Testis (tissue), 3 donors: ENCODE data around the gene FCHSD2. TPM values are rescaled to one million over a fixed set of nuclear protein-coding genes. Genes with fewer than 3 reads are reported as not detected.

Experiments used
- DNase-seq: peaks from one replicate; pipeline ENCODE4 v3.0.0-alpha.2; 2019
- H3K27ac ChIP-seq, 2 donors: fragments of 200-600 bp; sonication (generic); one replicate each; pipeline ENCODE4 v1.5.1; 2019
- H3K27me3 ChIP-seq: fragments of 200-600 bp; sonication (generic); one replicate; pipeline ENCODE4 v1.5.1; 2019
- H3K36me3 ChIP-seq: fragments of 200-600 bp; sonication (generic); one replicate; pipeline ENCODE4 v1.5.1; 2017; ENCODE audit warnings: low read depth; ENCODE audit errors: missing control alignments
- H3K4me1 ChIP-seq: fragments of 200-600 bp; sonication (generic); one replicate; pipeline ENCODE4 v1.5.1; 2019
- H3K4me3 ChIP-seq, 2 donors: fragments of 200-600 bp; sonication (generic); one replicate each; pipeline ENCODE4 v1.5.1; 2017 to 2019
- H3K9me3 ChIP-seq: fragments of 200-600 bp; sonication (generic); one replicate; pipeline ENCODE4 v1.5.1; 2017
- POLR2A ChIP-seq: fragments of 450-650 bp; IDR thresholded peaks from one replicate; pipeline ENCODE4 v1.6.1; 2017; ENCODE audit warnings: antibody characterized with exemption, mild to moderate bottlenecking, moderate library complexity
- WGBS, 2 donors: methylation state at CpG; one replicate each; pipeline ENCODE4 v1.1.5; 2018; 5-methylcytosine and 5-hydroxymethylcytosine counted together
- intact Hi-C: fragments of 100-400 bp; cut with DNase I; formaldehyde crosslinking; loops from one replicate; pipeline ENCODE4 v1.15.1; 2023; ENCODE audit warnings: low total_unique reads
- polyA plus RNA-seq: library from polyadenylated mRNA; stranded (reverse); fragments of 350-450 nt; fragmentation: Illumina TruSeq; extraction: RNeasy Lipid Tissue Mini Kit (QIAGEN cat#74804); gene quantifications from one replicate; pipeline ENCODE4 v1.2.3, GENCODE V29; 2014; ENCODE audit warnings: low read depth, low replicate concordance; ENCODE audit not compliant: insufficient read depth
- total RNA-seq, 2 donors: library from RNA; depleted of rRNA; stranded (reverse); fragments of >200 nt; gene quantifications; one replicate each; pipeline ENCODE4 v1.2.3, GENCODE V29; 2016
- TF ChIP-seq, protein P1 (sequence below), 3 experiments: fragments of 450-650 bp in 2 of 3; fragments of 200-600 bp in 1 of 3; sonication (generic) in 1 of 3; IDR thresholded peaks; one replicate each; pipeline ENCODE4 v1.5.1; 2016 to 2019; ENCODE audit warnings: antibody characterized with exemption in 3 of 3, mild to moderate bottlenecking in 2 of 3, moderate library complexity in 1 of 3

Gene FCHSD2
- total and polyA plus RNA-seq, 3 donors from 2014 or later = 44.0 to 69.6 (median 65.9) TPM

DNA sequence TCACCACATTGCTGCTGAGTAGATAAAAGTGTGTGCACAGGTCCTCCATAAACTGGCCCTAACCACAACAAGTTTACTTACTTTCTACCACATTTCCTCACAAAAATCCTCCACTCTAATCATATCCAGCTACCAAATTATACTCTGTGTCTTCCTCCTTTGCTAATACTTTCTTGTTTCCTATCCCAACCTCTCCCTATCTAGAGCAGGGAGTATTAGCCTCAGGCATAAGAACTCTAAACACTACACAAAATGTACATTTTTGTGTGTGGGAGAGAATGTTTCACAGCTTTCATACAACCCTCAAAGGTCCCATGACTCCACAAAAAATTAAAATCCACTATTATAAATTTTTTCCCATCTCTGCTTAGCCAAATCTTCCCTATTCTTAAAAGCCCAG lies 255.5 kb downstream of the FCHSD2 start:
- no peak for TF ChIP-seq POLR2A
- TF ChIP-seq, protein P1, sequence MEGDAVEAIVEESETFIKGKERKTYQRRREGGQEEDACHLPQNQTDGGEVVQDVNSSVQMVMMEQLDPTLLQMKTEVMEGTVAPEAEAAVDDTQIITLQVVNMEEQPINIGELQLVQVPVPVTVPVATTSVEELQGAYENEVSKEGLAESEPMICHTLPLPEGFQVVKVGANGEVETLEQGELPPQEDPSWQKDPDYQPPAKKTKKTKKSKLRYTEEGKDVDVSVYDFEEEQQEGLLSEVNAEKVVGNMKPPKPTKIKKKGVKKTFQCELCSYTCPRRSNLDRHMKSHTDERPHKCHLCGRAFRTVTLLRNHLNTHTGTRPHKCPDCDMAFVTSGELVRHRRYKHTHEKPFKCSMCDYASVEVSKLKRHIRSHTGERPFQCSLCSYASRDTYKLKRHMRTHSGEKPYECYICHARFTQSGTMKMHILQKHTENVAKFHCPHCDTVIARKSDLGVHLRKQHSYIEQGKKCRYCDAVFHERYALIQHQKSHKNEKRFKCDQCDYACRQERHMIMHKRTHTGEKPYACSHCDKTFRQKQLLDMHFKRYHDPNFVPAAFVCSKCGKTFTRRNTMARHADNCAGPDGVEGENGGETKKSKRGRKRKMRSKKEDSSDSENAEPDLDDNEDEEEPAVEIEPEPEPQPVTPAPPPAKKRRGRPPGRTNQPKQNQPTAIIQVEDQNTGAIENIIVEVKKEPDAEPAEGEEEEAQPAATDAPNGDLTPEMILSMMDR (IDR thresholded peaks at IDR 0.05) = no peak
- Histone ChIP-seq H3K9me3 (no peaks in the 10 kb centered on the region), H3K36me3 (no peaks in the 10 kb centered on the region), H3K4me1 (no peaks in the 10 kb centered on the region), H3K27me3 (no peaks in the 10 kb centered on the region), H3K4me3 (no peak overlapping the region), H3K27ac (no peak overlapping the region)
- DNase-seq = no peak
- intact Hi-C loops = no loop called here

GRCh38 chr11:72885749-72886609 lies 256.1 kb downstream of the FCHSD2 start:
- TF ChIP-seq, protein P1 (IDR thresholded peaks at IDR 0.05) = no peak
- no peak for TF ChIP-seq POLR2A
- H3K4me3 ChIP-seq = no peak overlapping the region
- intact Hi-C loops = no loop called here
- no peaks in the 10 kb centered on the region for H3K36me3 ChIP-seq
- no peak for DNase-seq
- no peaks in the 10 kb centered on the region for H3K4me1 ChIP-seq
- no peaks in the 10 kb centered on the region for H3K9me3 ChIP-seq
- WGBS, 2 donors = 95 to 99% methylated on average over 3 of the region's 3 CpGs
- H3K27me3 ChIP-seq = no peaks in the 10 kb centered on the region
- no peak overlapping the region for H3K27ac ChIP-seq

- no peak for TF ChIP-seq POLR2A
- TF ChIP-seq, protein P1 (IDR thresholded peaks at IDR 0.05) = no peak
- H3K27ac ChIP-seq = no peak overlapping the region
- no peak overlapping the region for H3K4me3 ChIP-seq
- WGBS, 2 donors = 96 to 99% methylated on average over 3 of the region's 3 CpGs
- H3K36me3 ChIP-seq = no peaks in the 10 kb centered on the region
- intact Hi-C loops = no loop called here
- H3K4me1 ChIP-seq = no peaks in the 10 kb centered on the region
- DNase-seq = no peak
- H3K27me3 ChIP-seq = no peaks in the 10 kb centered on the region
- no peaks in the 10 kb centered on the region for H3K9me3 ChIP-seq
These were observed 266.0 kb downstream of the FCHSD2 start for GRCh38 chr11:72876147-72876546.

DNA sequence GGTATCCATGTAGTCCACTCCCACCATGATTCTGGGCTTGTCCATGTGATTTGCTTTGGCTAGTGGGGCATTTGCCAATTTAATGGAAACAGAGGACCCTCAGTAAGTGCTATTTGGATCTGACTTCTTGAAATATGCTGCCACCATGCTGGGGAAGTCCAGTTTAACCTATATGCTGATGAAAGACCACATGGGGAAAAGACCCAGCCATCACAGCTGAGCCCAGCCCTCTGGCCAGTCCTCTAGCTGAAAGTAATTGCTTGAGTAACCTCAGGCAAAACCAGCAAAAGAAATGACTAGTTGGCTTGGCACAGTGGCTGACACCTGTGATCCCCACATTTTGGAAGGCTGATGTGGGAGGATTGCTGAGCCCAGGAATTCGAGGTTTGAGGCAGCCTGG lies 266.4 kb downstream of the FCHSD2 start:
- 100% methylated on average over 1 of the region's 1 CpG; no CpG with 5 or more reads in 1 of the 2 donors for WGBS, 2 donors
- Histone ChIP-seq H3K27me3 (no peaks in the 10 kb centered on the region), H3K27ac (no peak overlapping the region)

More for the DNA sequence above, 266.4 kb downstream of the FCHSD2 start:
- no peaks in the 10 kb centered on the region for H3K36me3 ChIP-seq
- no peak for TF ChIP-seq POLR2A
- TF ChIP-seq, protein P1 (IDR thresholded peaks at IDR 0.05) = no peak
- no peak overlapping the region for H3K4me3 ChIP-seq
- intact Hi-C loops = no loop called here
- H3K4me1 ChIP-seq = no peaks in the 10 kb centered on the region
- no peaks in the 10 kb centered on the region for H3K9me3 ChIP-seq
- DNase-seq = no peak
